ENCODE measurements around the gene NCK2.

GRCh38 chr2:105779394-105779793 is 34.7 kb downstream of the NCK2 start:
- no peak for TF ChIP-seq CTCF (conservative IDR thresholded peaks at IDR 0.05; ENCODE audit: low read length)
- TF ChIP-seq EZH2phosphoT487 (IDR thresholded peaks at IDR 0.05; ENCODE audit: borderline replicate concordance): no peak

Data from Loucy (cell line).